SK-N-SH (cell line): ENCODE results near the gene ZSCAN16.

Experiments
- CHD2 ChIP-seq: fragments of 150-350 bp; IDR thresholded peaks from 2 replicates; pipeline ENCODE4 v1.6.1; 2018; ENCODE audit warnings: low read length; ENCODE audit not compliant: partially characterized antibody
- CTCF ChIP-seq: fragments of 200-600 bp; sonication (generic); IDR thresholded peaks from 2 replicates; pipeline ENCODE4 v1.6.1; 2017; ENCODE audit warnings: antibody characterized with exemption, mild to moderate bottlenecking, moderate library complexity
- EZH2phosphoT487 ChIP-seq: fragments of 200-600 bp; sonication (generic); IDR thresholded peaks from 2 replicates; pipeline ENCODE4 v1.6.1; 2017; ENCODE audit warnings: low read depth, mixed run types, mild to moderate bottlenecking, antibody characterized with exemption, moderate library complexity, borderline replicate concordance
- FOXM1 ChIP-seq: IDR thresholded peaks from 2 replicates; pipeline ENCODE4 v1.4.0; 2012; ENCODE audit warnings: low read depth, mild to moderate bottlenecking

- no peak for TF ChIP-seq EZH2phosphoT487
- TF ChIP-seq FOXM1 = no peak
- TF ChIP-seq CHD2 = no peak
- TF ChIP-seq CTCF = no peak
Observed at GRCh38 chr6:28089054-28089453, 35.4 kb upstream of the ZSCAN16 start.
